Activated CD8-positive, alpha-beta memory T cell treated with anti-CD3 and anti-CD28 coated beads for 4 hours (primary cell): ENCODE data around the gene SLC18A2.
"Not testable (repeated sequence)": the region's sequence is repeated elsewhere in the genome, so short reads cannot be mapped to it uniquely, and the experiment has no call there.

ENCODE experiments used
- DNase-seq, 2 donors: peaks; one replicate each; pipeline ENCODE4 v3.0.0-alpha.2; 2020; ENCODE audit warnings: low read depth in 2 of 2

Gene SLC18A2

DNA sequence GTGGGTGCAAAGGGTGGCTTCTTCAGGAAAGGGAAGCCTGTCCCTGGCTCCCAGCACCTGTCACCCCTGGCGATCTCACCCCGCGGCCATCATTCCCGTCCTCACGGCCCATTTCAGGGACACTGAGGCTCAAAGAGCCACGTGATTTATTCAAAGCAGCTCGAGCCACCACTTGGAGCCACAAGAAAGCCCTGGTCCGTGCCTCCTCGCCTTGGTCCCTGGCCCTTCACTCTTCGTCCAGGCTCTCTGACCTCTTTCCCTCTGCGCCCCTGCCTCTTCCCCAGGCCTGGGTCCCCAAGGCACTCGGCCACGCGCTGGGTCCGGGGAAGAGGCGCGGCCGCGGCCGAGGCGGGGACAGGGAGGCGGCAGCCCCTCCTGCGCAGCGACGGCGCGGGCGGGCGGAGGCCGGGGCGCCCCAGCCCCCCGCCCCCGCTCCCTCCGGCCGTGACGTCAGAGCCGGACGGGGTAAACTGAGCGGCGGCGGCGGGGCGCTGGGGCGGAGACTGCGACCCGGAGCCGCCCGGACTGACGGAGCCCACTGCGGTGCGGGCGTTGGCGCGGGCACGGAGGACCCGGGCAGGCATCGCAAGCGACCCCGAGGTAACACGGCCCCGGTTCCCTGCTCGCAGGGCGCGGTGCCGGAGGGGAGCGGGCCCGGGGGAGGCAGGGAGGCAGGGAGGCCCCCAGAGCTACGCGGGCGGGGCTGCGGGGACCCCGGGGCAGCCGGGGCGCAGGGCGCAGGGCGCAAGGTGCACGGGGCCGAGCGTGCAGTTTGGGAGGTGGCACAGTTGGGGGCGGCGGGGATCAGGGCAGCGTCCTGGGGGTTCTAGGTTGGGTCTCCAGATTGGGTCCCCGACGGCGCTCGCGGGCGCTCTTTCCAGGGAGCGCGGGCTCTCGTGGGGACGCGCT, at the start of gene SLC18A2:
TSS of gene SLC18A2 (plus strand) at position 494 of the 909 bp plus-strand sequence. CDS start 580 bp downstream, outside the sequence.
- DNase-seq: no peak

DNA sequence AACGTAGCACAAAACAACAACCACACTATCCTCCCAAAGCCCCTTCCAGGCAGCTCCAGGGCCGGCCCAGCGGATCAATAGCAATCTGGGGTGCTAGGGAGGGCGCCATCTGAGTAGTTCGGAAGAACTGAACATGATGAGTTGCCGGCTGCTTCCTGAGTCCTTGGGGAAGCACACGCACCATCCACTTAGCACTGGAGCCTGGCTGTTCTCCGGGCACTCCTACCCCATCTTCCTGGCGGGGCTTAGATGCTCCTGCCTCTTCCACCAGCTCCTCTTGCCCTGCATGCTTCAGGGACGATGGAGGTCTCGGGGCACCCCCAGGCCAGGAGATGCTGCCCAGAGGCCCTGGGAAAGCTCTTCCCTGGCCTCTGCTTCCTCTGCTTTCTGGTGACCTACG, 43.7 kb upstream of the SLC18A2 start, which contains the start of gene KCNK18:
TSS of gene KCNK18 (plus strand) at position 301 of the 400 bp plus-strand sequence. CDS start at position 301, 0 bp downstream.
- DNase-seq: no peak

- no peak for DNase-seq
Observed at GRCh38 chr10:117198088-117198487, 42.8 kb upstream of the SLC18A2 start.

DNA sequence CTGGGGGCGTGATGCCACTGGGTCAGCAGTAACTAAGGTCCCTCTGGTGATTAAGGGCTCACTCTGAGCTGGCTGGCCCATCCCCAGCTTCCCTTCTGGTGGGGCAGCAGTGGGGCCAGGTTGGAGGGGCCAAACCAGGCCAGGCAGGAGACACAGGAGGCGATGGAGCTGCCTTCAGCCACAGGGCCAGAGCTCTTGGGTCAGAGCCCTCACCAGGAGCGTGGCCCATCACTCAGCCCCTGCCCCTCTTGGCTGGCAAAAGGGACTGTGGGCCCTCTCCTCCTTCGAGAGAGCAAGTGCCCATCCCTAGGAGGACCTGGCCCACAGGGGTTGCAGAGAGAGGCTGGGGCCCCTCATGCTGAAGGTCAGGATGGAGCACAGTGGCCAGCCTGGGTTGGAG, 39.1 kb upstream of the SLC18A2 start:
- DNase-seq: no peak

GRCh38 chr10:117204316-117204715, 36.6 kb upstream of the SLC18A2 start:
- DNase-seq: no peak

DNA sequence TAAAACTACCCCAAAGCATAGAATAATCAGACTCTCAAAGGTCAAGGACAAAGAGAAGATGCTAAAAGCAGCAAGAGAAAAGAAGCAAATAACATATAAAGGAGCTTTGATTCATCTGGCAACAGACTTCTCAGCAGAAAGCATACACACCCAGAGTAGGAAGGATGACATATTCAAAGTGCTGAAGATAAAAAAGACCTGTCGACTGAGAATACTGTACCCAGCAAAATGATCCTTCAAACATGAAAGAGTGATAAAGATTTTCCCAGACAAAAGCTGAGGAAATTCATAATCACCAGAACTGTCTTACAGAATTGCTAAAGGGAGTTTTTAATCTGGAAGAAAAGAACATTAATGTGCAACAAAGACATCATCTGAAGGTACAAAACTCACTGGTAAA, 28.7 kb upstream of the SLC18A2 start:
- DNase-seq: no peak

- no peak for DNase-seq
Observed at GRCh38 chr10:117214401-117214800, 26.5 kb upstream of the SLC18A2 start.

- DNase-seq: no peak
Observed at GRCh38 chr10:117215079-117215478, 25.8 kb upstream of the SLC18A2 start.

- DNase-seq: no peak
Observed at GRCh38 chr10:117216028-117216427, 24.9 kb upstream of the SLC18A2 start.

GRCh38 chr10:117216611-117217195, 24.2 kb upstream of the SLC18A2 start:
- DNase-seq: peak; percentile 25 to 31

DNA sequence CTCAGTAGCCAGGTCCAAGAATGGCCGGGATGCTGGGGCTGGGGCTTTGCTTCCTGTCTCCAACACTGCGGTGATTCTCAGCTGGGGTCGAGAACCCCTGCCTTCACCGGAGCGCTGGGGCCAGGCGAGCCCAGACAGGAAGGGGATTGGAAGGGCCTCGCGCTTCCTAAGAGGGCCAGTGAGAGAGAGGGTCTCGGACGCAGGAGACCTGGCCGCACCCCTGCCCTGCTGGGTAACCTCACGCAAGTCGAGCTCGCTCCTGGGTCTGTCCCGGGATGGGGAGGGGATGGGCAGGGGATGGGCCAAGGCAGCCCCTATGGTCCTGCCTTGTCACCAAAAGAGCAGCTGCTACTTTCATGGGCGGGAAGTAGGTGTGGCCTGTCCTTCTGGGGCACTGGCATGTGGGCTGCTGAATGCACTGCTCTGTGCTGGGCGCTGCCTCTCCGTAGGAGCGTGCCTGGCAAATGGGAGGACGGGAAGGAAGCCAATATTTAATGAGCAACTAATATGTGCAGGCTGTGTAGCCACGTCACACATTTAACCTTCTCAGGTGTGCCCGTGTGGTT, 23.6 kb upstream of the SLC18A2 start:
- no peak for DNase-seq

DNA sequence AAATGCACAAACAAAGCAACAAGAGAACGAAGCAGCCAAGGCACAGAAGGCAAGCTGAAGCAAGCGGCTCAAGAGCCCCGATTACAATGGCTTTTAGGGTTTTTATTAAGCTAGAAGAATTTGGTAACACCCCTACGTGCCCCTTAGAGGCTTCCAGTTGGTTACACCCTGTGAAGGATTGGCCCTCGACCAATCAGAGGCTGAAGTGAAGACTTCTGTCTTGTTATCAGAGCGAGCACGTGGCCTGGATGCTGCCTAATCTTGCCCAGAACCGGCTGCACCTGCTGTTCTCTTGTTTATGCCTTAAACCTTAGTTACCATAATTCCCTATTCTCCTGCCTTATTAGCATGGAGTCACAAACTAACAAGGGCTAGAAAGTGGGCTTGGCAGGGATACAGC, 22.3 kb upstream of the SLC18A2 start:
- DNase-seq: no peak

DNA sequence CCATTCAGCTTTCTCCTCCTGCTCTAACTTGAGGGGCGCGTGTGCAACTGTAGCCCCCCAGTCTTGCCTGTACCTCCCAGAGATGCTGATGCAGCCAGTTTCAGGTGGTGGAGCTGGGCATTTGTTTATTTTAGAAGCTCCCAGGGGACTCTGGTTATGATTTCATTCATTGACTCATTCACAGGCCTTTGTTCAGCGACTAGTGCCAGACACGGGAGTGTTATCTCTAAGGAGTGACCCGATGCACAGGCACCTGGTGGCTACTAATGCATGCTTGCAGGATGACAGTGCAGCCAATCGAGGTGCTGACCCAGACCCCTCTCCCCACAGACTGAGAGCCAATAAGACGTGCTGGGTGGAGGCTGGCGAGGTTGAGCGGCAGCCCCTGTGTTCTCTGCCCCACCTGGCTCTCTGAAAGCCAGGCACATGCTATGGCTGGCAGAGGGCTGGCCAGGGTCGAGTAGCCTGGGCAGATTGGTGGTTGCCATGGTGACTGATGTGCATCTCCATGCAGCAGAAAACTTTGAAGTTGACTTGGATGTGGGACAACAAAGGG, 19.7 kb upstream of the SLC18A2 start:
- DNase-seq: no peak

DNA sequence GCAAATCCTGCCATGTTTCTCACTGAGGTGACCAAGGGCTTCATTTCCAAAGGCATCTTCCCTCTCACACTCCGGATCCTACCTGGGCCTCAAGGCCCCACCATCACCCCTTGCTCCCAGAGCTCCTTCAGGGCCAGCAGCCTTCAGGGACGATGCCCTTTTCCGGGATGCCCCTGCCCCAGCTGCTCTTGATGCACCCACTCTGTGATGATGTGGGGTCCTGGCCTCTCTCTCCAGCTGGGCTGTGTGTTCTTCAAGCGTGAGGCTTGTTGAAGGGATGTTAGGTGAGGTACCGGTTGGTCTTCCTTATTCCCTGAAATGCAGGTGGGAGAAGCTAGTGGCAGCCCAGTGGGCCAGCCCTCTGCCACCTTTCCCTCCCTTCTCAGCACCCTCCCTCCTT, 18.4 kb upstream of the SLC18A2 start:
- no peak for DNase-seq

DNA sequence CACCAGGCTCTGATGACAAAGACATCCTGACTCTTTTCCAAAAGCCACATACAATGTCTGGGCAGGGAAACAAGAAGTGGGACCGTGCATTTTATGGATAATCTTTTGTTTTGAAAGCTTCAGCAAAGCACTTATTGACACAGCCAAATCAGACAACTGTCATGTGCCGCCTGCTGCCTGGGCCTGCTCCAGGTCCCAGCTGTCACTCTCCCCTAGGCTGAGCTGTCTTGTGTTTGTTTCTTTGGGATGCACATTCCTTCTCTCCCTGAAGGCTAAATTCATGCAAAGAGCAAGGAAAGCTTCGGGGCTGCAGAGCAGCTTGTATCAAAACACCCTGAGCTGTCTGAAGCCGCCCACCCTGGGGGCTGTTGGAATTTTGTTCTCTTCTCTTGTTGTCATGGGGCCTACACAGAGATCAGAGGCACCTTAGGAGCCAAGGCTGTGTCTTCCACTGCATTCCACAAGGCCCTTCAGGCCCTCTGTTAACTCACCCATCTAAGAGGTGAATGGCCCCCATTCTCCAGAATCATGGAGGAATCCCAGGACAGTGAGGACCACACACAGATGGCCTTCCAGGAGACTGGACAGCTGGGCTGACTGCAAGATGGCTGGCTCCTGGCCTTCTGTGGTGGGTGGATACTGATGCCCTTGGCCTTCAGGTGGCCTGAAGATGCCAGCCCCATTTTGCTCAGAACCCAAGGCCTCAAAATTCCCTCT, 17.8 kb upstream of the SLC18A2 start:
- no peak for DNase-seq

GRCh38 chr10:117223693-117224430, 17.1 kb upstream of the SLC18A2 start:
- DNase-seq: no peak

DNA sequence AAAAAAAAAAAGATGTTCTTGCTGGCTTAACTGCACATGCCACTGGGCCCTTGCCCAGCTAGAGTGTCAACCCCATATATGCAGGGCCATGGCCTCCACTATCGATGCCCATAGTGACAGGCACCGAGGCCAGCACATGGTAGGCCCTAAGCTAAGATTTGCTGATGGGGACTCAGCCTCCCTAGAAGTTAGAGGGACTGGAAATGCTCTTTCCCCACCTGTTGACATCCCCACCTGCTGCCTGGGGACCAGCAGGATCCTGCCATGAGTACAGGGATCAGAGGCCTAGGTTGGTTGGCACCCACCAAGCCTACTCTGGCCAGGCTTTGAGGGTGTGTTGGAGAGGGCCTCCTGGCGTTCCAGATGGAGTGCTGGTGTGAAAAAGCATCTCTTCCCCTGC, 16.0 kb upstream of the SLC18A2 start:
- no peak for DNase-seq

- no peak for DNase-seq
Observed at GRCh38 chr10:117226813-117227451, 14.0 kb upstream of the SLC18A2 start.

DNA sequence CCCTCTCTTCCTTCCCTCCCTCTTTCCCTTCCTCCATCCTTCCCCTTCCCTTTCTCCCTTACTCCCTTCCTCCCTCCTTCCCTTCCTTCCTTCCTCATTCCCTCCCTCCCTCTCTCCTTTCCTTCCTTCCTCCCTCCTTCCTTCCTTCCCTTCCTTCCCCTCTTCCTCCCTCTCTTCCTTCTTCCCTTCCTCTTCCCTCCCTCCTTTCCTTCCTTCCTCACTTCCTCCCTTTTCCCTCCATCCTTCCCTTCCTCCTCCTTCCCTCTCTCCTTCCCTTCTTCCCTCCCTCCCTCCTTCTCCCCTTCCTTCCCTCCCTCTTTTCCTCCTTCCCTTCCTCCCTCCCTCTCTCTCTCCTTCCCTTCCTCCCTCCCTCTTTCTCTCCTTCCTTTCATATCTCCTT, 12.7 kb upstream of the SLC18A2 start:
- no peak for DNase-seq

GRCh38 chr10:117230107-117230506, 10.8 kb upstream of the SLC18A2 start:
- DNase-seq: not testable (repeated sequence)
